ENCODE data around the gene CPT1A.

The CPT1A gene

DNA sequence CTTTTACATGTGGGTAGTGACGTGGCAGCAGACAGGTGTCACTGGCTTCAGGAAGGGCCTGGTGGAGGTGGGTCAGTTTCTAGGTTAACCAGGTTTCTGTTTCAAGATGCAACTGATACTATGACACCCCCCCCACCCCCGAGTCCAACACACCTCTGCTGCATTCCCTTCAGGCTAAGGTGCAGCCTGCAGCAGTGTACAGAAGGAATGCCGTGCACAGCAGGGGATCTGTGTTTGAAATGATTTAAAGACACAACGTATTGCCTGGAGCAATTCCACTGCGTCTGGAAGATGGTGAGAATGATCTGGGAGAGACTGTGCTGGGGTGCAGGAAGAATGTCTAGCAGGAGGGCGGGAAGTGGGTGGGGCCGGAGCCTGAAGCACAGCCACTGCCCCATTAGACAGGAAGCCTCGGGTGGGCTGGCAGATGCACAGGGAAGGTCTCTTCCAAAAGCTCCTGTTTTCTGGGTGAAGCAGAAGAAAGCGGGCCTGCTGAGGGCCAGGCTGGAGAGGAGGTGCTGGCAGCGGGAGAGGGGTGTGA, 78.5 kb downstream of the CPT1A start:
- H3K27me3 ChIP-seq (ENCODE audit: low read length), result no peaks in the 10 kb centered on the region
- no peak overlapping the region for H3K4me3 ChIP-seq (ENCODE audit: insufficient read depth, low read length, poor library complexity, severe bottlenecking)
- TF ChIP-seq EZH2phosphoT487 (conservative IDR thresholded peaks at IDR 0.05; ENCODE audit: low read length), result no peak
- TF ChIP-seq, protein P1, sequence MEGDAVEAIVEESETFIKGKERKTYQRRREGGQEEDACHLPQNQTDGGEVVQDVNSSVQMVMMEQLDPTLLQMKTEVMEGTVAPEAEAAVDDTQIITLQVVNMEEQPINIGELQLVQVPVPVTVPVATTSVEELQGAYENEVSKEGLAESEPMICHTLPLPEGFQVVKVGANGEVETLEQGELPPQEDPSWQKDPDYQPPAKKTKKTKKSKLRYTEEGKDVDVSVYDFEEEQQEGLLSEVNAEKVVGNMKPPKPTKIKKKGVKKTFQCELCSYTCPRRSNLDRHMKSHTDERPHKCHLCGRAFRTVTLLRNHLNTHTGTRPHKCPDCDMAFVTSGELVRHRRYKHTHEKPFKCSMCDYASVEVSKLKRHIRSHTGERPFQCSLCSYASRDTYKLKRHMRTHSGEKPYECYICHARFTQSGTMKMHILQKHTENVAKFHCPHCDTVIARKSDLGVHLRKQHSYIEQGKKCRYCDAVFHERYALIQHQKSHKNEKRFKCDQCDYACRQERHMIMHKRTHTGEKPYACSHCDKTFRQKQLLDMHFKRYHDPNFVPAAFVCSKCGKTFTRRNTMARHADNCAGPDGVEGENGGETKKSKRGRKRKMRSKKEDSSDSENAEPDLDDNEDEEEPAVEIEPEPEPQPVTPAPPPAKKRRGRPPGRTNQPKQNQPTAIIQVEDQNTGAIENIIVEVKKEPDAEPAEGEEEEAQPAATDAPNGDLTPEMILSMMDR (IDR thresholded peaks at IDR 0.05; ENCODE audit: insufficient read depth, low read length, poor library complexity, severe bottlenecking), result no peak
- no peak overlapping the region for H3K4me2 ChIP-seq (ENCODE audit: low read depth, low read length, poor library complexity, severe bottlenecking)
- no peaks in the 10 kb centered on the region for H3K9me3 ChIP-seq (ENCODE audit: insufficient read depth, low read length)
- no peaks in the 10 kb centered on the region for H3K9me2 ChIP-seq (replicated peaks; ENCODE audit: insufficient read depth, low read length)
- no peak overlapping the region for H2AFZ ChIP-seq (ENCODE audit: low read depth, low read length, severe bottlenecking)
- H3K36me3 ChIP-seq (ENCODE audit: low read length), result no peaks in the 10 kb centered on the region
- H4K20me1 ChIP-seq (ENCODE audit: low read depth, low read length), result no peaks in the 10 kb centered on the region
- H3F3A ChIP-seq (ENCODE audit: insufficient read depth), result no peaks in the 10 kb centered on the region
- no peak overlapping the region for H3K27ac ChIP-seq (ENCODE audit: low read depth, low read length)
- no peaks in the 10 kb centered on the region for H3K79me2 ChIP-seq (ENCODE audit: insufficient read depth, low read length)
- H3K9ac ChIP-seq (ENCODE audit: low read length), result no peak overlapping the region

DNA sequence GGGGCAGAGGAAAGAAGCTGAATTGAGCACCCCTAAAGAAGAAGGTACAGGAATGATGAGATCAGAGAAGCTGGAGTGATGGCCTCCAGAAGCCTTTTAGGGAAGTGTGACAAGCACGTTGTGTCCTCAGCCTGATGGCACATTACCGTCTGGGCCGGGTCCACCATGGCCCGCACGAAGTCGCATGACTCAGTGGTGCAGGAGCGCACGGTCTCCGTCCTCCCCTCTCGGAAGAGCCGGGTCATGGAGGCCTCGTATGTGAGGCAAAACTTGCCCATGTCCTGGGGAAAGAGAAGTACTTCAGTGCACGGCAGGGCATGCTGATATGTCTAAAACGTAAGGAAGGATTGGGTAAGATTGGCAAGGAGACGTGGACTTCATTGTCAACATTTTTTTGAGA, 79.2 kb downstream of the CPT1A start:
- Histone ChIP-seq H2AFZ (ENCODE audit: low read depth, low read length, severe bottlenecking) (no peak overlapping the region), H3K9ac (ENCODE audit: low read length) (no peak overlapping the region), H3K27me3 (ENCODE audit: low read length) (no peaks in the 10 kb centered on the region), H4K20me1 (ENCODE audit: low read depth, low read length) (no peaks in the 10 kb centered on the region), H3K9me3 (ENCODE audit: insufficient read depth, low read length) (no peaks in the 10 kb centered on the region), H3K9me2 (replicated peaks; ENCODE audit: insufficient read depth, low read length) (no peaks in the 10 kb centered on the region), H3K4me2 (ENCODE audit: low read depth, low read length, poor library complexity, severe bottlenecking) (no peak overlapping the region), H3K79me2 (ENCODE audit: insufficient read depth, low read length) (no peaks in the 10 kb centered on the region), H3F3A (ENCODE audit: insufficient read depth) (no peaks in the 10 kb centered on the region), H3K27ac (ENCODE audit: low read depth, low read length) (no peak overlapping the region), H3K4me3 (ENCODE audit: insufficient read depth, low read length, poor library complexity, severe bottlenecking) (no peak overlapping the region), H3K36me3 (ENCODE audit: low read length) (no peaks in the 10 kb centered on the region)
- no peak for TF ChIP-seq EZH2phosphoT487 (conservative IDR thresholded peaks at IDR 0.05; ENCODE audit: low read length)
- TF ChIP-seq, protein P1 (IDR thresholded peaks at IDR 0.05; ENCODE audit: insufficient read depth, low read length, poor library complexity, severe bottlenecking), result no peak

DNA sequence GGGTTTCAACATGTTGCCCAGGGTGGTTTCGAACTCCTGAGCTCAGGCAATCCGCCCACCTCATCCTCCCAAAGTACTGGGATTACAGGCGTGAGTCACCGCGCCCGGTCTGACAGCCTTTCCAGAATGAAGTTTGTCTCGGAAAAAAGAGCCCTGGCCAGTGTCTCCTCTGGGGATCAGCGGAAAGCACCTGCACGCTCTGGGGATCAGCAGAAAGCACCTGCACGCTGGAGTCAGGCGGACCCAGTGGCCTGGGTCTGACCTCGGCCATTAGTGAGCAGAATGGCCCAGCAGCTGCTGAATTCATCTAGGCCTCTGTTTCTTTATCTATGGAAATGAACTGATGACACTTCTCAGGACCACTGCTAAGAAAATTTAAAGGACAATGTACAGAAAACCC, 79.9 kb downstream of the CPT1A start:
- Histone ChIP-seq H3K4me3 (ENCODE audit: insufficient read depth, low read length, poor library complexity, severe bottlenecking) (no peak overlapping the region), H3K9ac (ENCODE audit: low read length) (no peak overlapping the region), H3K27ac (ENCODE audit: low read depth, low read length) (no peak overlapping the region), H3K9me3 (ENCODE audit: insufficient read depth, low read length) (no peaks in the 10 kb centered on the region), H3K36me3 (ENCODE audit: low read length) (no peaks in the 10 kb centered on the region), H3K79me2 (ENCODE audit: insufficient read depth, low read length) (no peaks in the 10 kb centered on the region), H2AFZ (ENCODE audit: low read depth, low read length, severe bottlenecking) (no peak overlapping the region), H3K4me2 (ENCODE audit: low read depth, low read length, poor library complexity, severe bottlenecking) (no peak overlapping the region), H3K27me3 (ENCODE audit: low read length) (no peaks in the 10 kb centered on the region), H3K9me2 (replicated peaks; ENCODE audit: insufficient read depth, low read length) (no peaks in the 10 kb centered on the region), H4K20me1 (ENCODE audit: low read depth, low read length) (no peaks in the 10 kb centered on the region), H3F3A (ENCODE audit: insufficient read depth) (no peaks in the 10 kb centered on the region)
- no peak for TF ChIP-seq EZH2phosphoT487 (conservative IDR thresholded peaks at IDR 0.05; ENCODE audit: low read length)
- TF ChIP-seq, protein P1 (IDR thresholded peaks at IDR 0.05; ENCODE audit: insufficient read depth, low read length, poor library complexity, severe bottlenecking), result no peak
